GM19455 (cell line): ENCODE measurements around the gene MAD2L2.

Experiments
- ATAC-seq: cut with Tn5 transposase; IDR thresholded peaks from one replicate; pipeline ENCODE4 v1.9.1; 2021; ENCODE audit not compliant: unreplicated experiment

Gene MAD2L2

GRCh38 chr1:11638121-11638520 lies 42.8 kb downstream of the MAD2L2 start:
- ATAC-seq, result no peak

DNA sequence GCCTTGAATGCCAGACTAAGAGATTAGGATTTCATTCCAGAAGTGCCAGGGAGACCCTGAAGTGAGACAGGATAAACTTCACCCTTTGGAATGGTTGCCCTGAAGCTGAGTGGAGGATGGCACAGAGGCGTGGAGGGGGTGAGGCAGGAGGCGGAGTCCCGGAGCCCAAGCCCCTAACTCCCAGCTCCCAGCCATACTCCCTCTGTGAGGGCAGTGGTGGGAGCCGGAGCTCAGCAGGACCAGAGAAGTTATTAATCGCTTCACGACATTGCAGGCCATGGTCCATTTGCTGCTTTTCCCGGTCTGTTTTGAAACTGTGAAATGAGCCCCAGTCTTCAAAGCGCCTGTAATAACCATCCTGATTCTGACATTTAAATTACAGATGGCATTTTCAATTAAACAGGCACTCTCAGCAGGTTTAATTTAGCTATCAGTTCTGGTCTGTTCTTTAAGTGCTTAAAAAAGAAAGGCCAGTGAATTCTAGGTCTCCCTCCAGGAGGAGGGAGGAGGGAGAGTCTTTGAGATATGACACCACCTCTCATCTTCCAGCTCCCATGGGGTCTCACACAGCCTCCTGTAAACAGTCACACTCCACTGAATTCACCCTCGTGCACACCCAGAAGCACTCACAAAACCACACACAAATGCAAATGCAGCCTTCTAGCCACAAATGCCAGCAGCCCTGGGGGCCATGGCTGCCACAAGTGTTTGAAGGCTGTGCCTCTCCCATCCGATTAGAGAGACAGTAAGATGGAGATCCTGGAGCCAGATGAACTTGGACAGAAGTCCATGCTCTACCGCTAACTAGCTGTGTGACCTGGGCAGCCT lies 46.4 kb downstream of the MAD2L2 start:
- ATAC-seq, result no peak

GRCh38 chr1:11629184-11630016 lies 51.5 kb downstream of the MAD2L2 start:
- no peak for ATAC-seq

DNA sequence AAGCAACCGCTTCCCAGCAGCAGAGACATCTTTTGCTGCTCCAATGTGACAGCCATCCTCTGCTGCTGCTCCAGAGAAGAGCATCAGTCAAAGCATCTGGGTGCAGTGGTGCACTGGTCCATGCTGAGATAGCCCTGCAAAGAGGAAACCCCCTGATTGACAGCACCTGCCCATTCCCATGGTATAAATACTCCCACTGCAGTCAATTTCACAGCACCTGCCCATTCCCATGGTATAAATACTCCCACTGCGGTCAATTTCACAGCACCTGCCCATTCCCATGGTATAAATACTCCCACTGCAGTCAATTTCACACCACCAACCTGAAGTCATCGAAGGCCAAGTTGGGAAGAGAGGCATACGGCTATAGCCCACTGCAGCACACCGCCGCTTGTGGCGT lies 52.2 kb downstream of the MAD2L2 start:
- no peak for ATAC-seq

DNA sequence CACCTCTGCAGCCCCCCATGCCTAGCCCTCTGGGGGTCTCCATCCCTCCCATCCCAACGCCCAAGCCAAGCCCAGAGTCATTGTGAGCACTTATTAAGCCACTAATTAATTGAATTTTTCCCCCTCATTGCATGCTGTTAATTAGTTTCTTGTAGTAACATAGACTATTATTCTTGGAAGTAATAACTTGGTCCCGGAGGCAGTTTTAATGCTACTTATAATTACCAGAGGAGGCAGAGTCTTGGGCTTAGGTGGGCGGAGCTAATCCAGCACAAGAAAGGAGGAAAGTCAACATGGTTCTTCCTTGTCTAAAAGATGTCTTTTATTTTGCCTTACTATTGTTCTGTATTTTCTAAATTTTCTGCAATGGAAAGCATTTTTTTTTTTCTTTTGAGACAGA lies 54.4 kb downstream of the MAD2L2 start:
- ATAC-seq, result no peak
